Muscle of leg (tissue), 11 donors: ENCODE measurements around the gene NUDT3. TPM values are rescaled to one million over a fixed set of nuclear protein-coding genes. Genes with fewer than 3 reads are reported as not detected.

Experiments used
- DNase-seq: peaks from one replicate; pipeline ENCODE4 v3.0.0; 2013
- H3K27ac ChIP-seq: one replicate; pipeline ENCODE4 v1.5.1; 2013; ENCODE audit warnings: mild to moderate bottlenecking, low read length, control low read depth
- H3K27me3 ChIP-seq: one replicate; pipeline ENCODE4 v1.6.1; 2013; ENCODE audit warnings: low read length; ENCODE audit not compliant: control insufficient read depth, insufficient read depth
- H3K36me3 ChIP-seq: one replicate; pipeline ENCODE4 v1.6.1; 2013; ENCODE audit warnings: low read length; ENCODE audit not compliant: control insufficient read depth, insufficient read depth
- H3K4me1 ChIP-seq: one replicate; pipeline ENCODE4 v1.6.1; 2013; ENCODE audit warnings: low read length; ENCODE audit not compliant: control insufficient read depth, insufficient read depth
- H3K4me3 ChIP-seq: one replicate; pipeline ENCODE4 v1.5.1; 2013; ENCODE audit warnings: low read length, control low read depth
- H3K9me3 ChIP-seq: replicated peaks from 2 replicates; pipeline ENCODE4 v1.6.1; 2013; ENCODE audit warnings: low read depth, low read length; ENCODE audit not compliant: control insufficient read depth
- WGBS: methylation state at CpG from one replicate; pipeline ENCODE4 v1.1.5; 2013; ENCODE audit warnings: missing lambda C conversion rate; ENCODE audit not compliant: insufficient coverage; 5-methylcytosine and 5-hydroxymethylcytosine counted together
- polyA plus RNA-seq, 8 donors: library from polyadenylated mRNA; unstranded; fragments of 120-200 nt; gene quantifications; one replicate each; pipeline versions ENCODE4 v1.2.1 to v1.2.3, GENCODE V29; 2013; ENCODE audit warnings: inconsistent platforms in 1 of 8, low replicate concordance in 1 of 8; ENCODE audit not compliant: insufficient read length in 8 of 8, insufficient read depth in 1 of 8
- total RNA-seq: library from RNA; stranded (reverse); fragments of 120-200 nt; gene quantifications from one replicate; pipeline ENCODE4 v1.2.4, GENCODE V29; 2013

NUDT3 gene
- total and polyA plus RNA-seq, 9 donors = 18.9 to 56.7 (median 28.8) TPM

- Histone ChIP-seq H3K4me3 (no peak overlapping the region), H3K9me3 (no peaks in the 10 kb centered on the region), H3K27ac (peak overlapping the region; percentile 23), H3K4me1 (peaks cover 32% of the 10 kb centered on the region), H3K36me3 (no peaks in the 10 kb centered on the region), H3K27me3 (no peaks in the 10 kb centered on the region)
- peak; percentile 96 for DNase-seq
- WGBS = 15% methylated on average over 2 of the region's 2 CpGs
These were observed 91.1 kb downstream of the NUDT3 start for GRCh38 chr6:34301408-34301807.

GRCh38 chr6:34300332-34300751 is 92.1 kb downstream of the NUDT3 start:
- Histone ChIP-seq H3K9me3 (no peaks in the 10 kb centered on the region), H3K36me3 (no peaks in the 10 kb centered on the region), H3K4me3 (no peak overlapping the region), H3K27ac (peak overlapping the region; percentile 8), H3K4me1 (peaks cover 32% of the 10 kb centered on the region), H3K27me3 (no peaks in the 10 kb centered on the region)
- DNase-seq = peak; percentile 65
- no CpG with 5 or more reads among the region's 1 CpG for WGBS

- H3K9me3 ChIP-seq = no peaks in the 10 kb centered on the region
- no peak for DNase-seq
- H3K4me1 ChIP-seq = peaks cover 32% of the 10 kb centered on the region
- WGBS = no CpG with 5 or more reads among the region's 2 CpGs
- no peaks in the 10 kb centered on the region for H3K27me3 ChIP-seq
- peaks cover 7% of the 10 kb centered on the region for H3K36me3 ChIP-seq
- no peak overlapping the region for H3K4me3 ChIP-seq
- H3K27ac ChIP-seq = peak overlapping the region; percentile 21
These were observed 93.5 kb downstream of the NUDT3 start for GRCh38 chr6:34298941-34299340.

GRCh38 chr6:34295721-34296120 is 96.7 kb downstream of the NUDT3 start:
- WGBS = no CpG with 5 or more reads among the region's 3 CpGs
- no peak overlapping the region for H3K4me3 ChIP-seq
- peak overlapping the region; percentile 35 for H3K27ac ChIP-seq
- H3K27me3 ChIP-seq = no peaks in the 10 kb centered on the region
- H3K4me1 ChIP-seq = peaks cover 22% of the 10 kb centered on the region
- H3K9me3 ChIP-seq = no peaks in the 10 kb centered on the region
- peak; percentile 43 for DNase-seq
- H3K36me3 ChIP-seq = peaks cover 32% of the 10 kb centered on the region

GRCh38 chr6:34292954-34293353 is 99.5 kb downstream of the NUDT3 start:
- Histone ChIP-seq H3K36me3 (peaks cover 36% of the 10 kb centered on the region), H3K27ac (no peak overlapping the region), H3K27me3 (no peaks in the 10 kb centered on the region), H3K4me3 (no peak overlapping the region), H3K4me1 (peaks cover 14% of the 10 kb centered on the region), H3K9me3 (no peaks in the 10 kb centered on the region)
- DNase-seq = no peak
- WGBS = no CpG with 5 or more reads among the region's 3 CpGs

GRCh38 chr6:34289137-34289536 is 103.3 kb downstream of the NUDT3 start:
- Histone ChIP-seq H3K4me3 (no peak overlapping the region), H3K27ac (no peak overlapping the region), H3K4me1 (peaks cover 9% of the 10 kb centered on the region), H3K36me3 (peaks cover 47% of the 10 kb centered on the region), H3K9me3 (no peaks in the 10 kb centered on the region), H3K27me3 (no peaks in the 10 kb centered on the region)
- DNase-seq = no peak
- WGBS = 98% methylated on average over 7 of the region's 11 CpGs

GRCh38 chr6:34288581-34288980 is 103.9 kb downstream of the NUDT3 start:
- H3K27ac ChIP-seq = no peak overlapping the region
- H3K9me3 ChIP-seq = no peaks in the 10 kb centered on the region
- H3K36me3 ChIP-seq = peaks cover 49% of the 10 kb centered on the region
- peak; percentile 39 for DNase-seq
- H3K27me3 ChIP-seq = no peaks in the 10 kb centered on the region
- no peak overlapping the region for H3K4me3 ChIP-seq
- peaks cover 11% of the 10 kb centered on the region for H3K4me1 ChIP-seq
- 43% methylated on average over 3 of the region's 5 CpGs for WGBS

GRCh38 chr6:34285448-34286164 is 106.9 kb downstream of the NUDT3 start:
- Histone ChIP-seq H3K4me1 (peaks cover 11% of the 10 kb centered on the region), H3K27me3 (no peaks in the 10 kb centered on the region), H3K27ac (peak overlapping the region; percentile 63), H3K9me3 (no peaks in the 10 kb centered on the region), H3K36me3 (peaks cover 36% of the 10 kb centered on the region), H3K4me3 (no peak overlapping the region)
- no peak for DNase-seq
- 51% methylated on average over 3 of the region's 4 CpGs for WGBS

GRCh38 chr6:34284563-34285447 is 107.7 kb downstream of the NUDT3 start:
- no peak overlapping the region for H3K4me3 ChIP-seq
- WGBS = no CpG with 5 or more reads among the region's 4 CpGs
- DNase-seq = peak; percentile 67
- peaks cover 11% of the 10 kb centered on the region for H3K4me1 ChIP-seq
- no peaks in the 10 kb centered on the region for H3K9me3 ChIP-seq
- peaks cover 41% of the 10 kb centered on the region for H3K36me3 ChIP-seq
- H3K27me3 ChIP-seq = no peaks in the 10 kb centered on the region
- H3K27ac ChIP-seq = peak overlapping the region; percentile 63

GRCh38 chr6:34281702-34282334 is 110.7 kb downstream of the NUDT3 start:
- Histone ChIP-seq H3K27ac (no peak overlapping the region), H3K27me3 (no peaks in the 10 kb centered on the region), H3K9me3 (no peaks in the 10 kb centered on the region), H3K4me1 (peaks cover 12% of the 10 kb centered on the region), H3K4me3 (no peak overlapping the region), H3K36me3 (peaks cover 37% of the 10 kb centered on the region)
- DNase-seq = no peak
- 83% methylated on average over 1 of the region's 6 CpGs for WGBS
